Limb (tissue), 2 donors: ENCODE results near the gene GNG7.

Source experiments
- DNase-seq, 2 donors: peaks; one replicate each; pipeline ENCODE4 v3.0.0-alpha.2; 2016; ENCODE audit errors: extremely low spot score in 2 of 2

GNG7 gene

DNA sequence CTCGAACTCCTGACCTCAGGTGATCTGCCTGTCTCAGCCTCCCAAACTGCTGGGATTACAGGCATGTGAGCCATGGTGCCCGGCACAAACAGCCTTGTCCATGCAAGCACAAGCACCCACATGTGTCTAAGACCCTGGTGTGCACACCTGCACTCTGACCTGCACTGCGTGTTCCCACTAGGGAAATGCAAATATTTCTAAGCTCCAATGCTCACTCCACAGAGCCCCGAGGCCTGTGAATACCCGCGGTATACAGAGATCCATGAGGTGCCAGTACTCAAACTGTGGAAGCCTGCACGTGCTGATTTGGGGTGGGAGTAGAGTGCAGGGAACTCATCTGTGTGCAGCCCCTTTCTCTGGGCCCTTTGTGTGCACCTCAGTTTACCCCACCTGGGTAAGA is 211.8 kb downstream of the GNG7 start:
- no peak for DNase-seq

DNA sequence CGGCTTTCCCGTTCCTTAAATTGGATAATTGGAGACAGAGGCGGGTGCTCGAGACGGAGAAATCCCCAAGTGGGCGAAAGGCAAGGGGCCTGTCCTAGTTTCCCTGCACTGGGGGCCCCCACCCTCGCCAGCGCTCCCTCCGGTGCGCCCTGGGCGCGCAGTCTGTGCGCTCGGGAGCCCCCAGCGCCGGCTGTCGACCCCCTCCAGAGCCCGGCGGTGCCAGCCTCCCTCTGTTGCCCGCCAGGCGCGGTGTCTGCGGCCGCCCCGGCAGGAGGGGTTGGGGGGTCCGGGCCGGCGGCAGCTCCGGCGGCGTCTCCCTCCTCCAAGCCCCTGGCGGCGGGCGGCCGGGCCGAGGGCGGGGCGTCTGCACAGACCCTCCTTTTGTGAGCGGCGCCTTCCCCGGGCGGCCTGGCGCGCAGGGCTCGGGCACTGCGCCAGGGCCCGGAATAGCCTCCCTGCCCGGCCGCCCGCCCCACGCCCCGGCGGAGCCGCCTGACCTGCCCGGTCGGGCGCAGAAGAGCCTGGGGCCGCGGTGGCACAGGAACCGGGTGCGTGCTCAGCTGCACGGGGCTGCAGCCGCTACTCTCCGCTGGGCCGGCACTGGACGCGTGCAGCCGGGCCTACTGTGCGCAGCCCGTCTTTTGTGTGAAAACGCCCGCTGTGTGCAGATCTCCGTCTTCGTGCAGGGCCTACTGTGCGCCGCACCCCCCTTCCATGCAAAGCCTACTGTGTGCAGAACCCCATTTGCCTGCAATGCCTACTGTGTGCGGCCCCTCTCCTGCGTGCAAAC is 213.4 kb downstream of the GNG7 start:
- peak in 1 of 2 donors; percentile 81 for DNase-seq

DNA sequence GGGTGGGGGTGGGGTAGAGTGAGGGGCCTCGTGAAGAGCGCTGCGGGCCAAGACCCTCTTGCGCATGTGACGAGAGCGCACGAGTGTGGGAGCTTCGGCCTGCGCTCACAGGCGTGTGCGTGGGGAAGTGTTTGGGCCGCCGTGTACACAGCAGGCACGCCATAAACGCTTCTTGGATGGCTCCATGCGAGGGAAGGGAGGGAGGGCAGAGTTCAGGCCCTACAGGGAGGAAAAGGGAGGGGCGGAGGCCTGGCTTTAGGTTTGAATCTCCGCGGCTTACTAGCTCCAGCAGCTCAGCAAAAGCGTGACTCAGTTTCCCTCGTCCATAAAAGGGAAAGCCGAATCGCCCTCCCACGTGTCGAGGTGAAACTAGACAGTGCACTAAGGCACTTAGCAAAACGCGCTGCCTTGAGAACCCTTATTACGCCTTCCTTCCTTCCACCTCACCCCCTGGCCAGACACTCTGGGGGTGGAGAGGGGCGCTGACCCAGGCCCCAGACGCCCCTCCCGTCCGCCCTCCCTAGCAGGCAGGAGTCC is 214.0 kb downstream of the GNG7 start:
- DNase-seq = no peak

DNA sequence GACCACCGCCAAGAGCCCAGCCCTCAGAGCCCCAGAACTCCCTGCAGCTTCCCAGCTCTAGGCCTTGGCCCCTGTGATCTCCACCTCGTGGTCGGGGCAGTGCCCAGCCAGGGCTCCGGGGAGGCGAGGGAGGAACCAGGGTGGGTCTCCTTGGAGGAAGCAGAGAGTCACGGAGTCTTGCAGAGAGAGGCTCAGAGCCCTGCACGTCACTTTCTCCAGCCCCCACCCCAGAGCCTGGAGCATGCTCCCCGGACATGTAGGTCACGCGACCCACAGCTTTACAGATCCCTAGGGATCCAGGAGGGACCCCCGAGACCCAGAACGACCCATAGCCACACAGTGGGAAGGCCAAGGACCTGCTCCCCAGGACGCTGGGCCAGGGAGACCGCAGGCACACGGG is 214.7 kb downstream of the GNG7 start:
- DNase-seq = no peak

DNA sequence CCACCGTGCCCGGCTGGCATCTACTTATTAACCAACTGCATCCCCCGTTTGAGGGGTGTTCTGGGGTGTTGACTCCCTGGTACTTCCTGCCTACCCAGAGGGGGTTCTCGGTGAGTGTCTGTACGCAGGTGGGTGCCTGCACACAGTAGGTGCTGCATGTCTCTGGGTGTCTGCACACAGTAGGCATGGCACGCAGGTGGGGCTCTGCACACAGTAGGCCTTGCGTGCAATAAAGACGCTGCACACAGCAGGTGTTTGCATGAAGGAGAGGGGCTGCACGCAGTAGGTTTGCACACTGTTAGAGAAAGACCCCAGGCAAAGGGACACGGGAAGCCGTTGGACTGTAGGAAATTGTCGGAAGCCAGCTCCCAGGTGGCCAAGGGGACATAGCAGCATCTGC is 215.4 kb downstream of the GNG7 start:
- DNase-seq = no peak

DNA sequence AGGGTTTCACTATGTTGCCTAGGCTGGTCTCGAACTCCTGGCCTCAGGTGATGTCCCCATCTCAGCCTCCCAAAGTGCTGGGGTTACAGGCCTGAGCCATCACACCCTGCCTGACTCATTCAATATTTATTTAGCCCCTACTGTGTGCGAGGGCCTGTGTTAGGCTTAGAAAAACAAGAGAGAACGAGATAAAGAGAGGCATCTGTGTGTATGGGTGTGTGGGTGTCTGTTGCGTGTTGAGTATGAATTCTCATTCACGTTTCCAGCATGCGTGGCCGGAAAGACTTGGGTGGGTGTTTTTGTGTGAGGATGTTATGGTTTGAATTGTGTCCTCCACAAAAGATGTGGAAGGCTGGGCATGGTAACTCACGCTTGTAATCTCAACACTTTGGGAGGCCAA is 217.1 kb downstream of the GNG7 start:
- no peak for DNase-seq

DNA sequence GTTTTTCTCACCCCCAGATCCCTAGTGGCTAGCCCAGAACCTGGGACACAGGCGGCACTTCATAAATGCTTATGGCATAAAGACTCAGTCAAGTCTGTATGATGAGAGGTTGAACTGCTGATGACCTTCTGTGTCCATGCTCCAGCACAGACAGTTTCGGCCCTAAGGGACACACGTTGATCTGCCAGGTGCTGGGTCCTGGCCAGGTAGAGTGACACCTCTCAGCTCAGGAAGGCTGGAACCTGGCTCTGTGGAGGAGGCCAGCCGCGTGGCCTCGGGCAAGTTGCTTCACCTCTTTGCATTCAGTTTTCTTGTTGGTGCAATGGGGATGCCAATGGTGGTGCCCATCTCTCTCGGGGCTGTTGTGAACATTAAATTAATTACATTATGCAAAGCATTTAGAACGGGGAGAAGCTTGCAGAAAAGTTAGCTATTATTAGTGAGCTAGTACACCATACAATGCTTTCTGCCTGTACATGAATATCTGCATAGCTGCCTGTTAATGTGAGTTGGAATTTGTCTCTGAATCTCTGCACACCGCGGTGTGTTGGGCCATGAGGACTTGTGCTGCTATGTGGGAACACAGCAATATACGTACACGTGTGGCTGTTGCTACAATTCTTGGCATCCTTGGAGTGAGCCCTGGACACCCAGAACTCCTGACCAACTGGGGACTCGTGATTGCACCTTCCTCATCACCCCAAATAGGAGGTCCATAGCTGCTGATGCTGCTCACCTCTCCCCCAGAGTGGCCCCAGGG is 218.1 kb downstream of the GNG7 start:
- DNase-seq = no peak

DNA sequence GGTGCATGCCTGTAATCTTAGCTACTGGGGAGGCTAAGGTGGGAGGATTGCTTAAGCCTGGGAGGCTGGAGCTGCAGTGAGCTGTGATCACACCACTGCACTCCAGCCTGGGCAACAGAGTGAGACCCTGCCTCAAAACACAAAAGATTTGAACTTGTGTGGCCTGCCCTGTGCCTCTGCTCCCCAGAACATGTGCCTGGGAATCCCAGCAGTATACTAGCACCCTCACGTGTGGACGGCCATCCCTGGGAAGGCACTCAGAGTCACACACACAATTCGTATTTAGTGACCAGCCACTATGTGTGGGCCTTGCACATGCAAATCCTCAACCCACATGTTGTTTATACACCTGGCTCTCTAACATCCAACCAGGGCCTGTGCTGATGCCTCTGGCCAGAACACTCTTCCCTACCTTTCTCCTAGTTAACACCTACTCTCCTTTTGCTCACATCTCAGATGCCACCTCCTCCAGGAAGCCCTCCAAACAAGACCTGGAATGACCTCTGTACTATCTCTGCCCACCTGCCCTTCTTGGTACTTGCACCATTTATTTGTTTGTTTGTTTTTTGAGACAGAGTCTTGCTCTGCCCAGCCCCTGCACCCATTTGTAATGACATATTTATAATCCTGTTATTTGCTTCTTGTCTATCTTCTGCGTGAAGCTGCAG is 218.9 kb downstream of the GNG7 start:
- no peak for DNase-seq

DNA sequence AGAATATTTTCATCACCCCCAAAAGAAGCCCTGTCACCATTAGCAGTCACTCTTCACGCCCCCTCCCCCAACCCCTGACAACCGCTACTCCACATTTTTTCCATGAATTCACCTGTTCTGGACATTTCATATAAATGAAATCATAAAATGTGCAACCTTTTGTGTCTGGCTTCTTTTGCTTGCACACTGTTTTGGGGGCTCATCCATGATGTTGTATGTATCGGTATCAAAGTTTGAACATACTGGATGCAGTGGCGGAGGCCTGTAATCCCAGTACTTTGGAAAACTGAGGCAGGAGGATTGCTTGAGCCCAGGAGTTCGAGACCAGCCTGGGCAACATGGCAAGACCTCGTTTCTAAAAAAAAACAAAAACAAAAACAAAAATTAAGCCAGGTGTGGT is 219.4 kb downstream of the GNG7 start:
- no peak for DNase-seq

DNA sequence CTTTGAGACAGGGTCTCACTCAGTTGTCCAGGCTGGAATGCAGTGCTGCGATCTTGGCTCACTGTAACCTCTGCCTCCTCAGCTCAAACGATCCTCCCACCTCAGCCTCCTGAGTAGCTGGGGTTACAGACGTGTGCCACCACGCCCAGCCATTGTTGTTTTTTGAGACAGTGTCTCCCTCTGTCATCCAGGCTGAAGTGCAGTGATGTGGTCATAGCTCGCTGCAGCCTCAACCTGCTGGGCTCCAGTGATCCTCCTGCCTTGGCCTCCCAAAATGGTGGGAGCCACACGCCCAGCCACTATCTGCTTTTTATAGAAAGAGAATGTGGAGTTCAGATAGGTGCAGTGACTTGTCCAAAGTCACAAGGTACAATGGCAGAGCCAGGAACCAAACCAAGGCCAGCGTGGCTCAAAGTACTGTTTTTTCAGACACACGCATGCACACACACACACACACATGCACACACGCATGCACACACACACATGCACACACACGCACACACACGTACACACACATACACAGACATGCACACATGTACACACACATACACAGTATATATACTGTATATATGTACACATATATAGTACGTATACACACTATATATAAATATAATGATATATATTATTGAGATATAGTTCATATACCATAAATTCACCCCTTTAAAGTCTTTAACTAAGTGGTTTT is 220.0 kb downstream of the GNG7 start:
- no peak for DNase-seq

DNA sequence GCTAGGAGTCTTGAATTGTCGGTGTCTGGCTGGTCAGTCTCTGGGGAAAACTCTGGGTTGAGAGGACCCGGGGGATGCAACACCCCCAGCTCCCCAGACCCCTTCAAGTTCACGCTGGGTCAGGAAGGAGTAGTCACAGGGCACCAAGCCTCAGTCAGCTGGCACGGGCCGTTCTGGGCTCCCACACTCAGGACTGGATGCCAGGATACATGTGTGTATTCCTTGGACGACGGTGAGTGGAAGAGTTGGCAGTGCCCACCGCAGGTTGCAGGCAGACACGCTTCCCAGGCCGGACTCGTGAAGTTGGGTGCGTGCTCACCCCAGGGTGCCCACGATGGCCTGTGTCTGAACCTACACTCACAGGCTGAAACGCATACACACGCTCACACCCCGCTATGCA is 221.0 kb downstream of the GNG7 start:
- DNase-seq = no peak

DNA sequence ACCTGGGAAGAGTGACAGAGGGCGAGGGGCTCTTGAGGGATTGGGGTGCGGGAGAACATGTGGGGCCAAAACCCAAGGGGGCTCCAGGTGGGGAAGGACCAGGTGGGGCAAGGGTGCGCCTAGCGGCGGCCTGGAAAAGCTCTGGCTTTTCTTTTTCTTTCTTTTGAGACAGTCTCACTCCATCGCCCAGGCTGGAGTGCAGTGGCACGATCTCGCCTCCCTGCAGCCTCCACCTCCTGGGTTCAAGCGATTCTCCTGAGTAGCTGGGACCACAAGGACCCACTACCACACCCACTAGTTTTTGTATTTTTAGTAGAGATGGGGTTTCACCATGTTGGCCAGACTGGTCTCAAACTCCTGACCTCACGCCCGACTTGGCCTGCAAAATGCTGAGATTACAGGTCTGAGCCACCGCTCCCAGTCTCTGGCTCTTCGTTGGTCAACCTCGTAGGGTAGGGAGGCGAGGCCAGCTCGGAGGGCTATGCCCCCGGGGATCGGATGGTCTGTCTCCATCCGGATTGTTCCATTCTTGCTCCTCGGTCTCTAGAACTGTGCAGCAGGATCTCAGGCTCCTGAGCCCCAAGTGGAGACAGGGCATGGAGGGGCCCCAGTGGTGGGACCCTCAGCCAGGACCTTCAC is 222.8 kb downstream of the GNG7 start:
- no peak for DNase-seq

DNA sequence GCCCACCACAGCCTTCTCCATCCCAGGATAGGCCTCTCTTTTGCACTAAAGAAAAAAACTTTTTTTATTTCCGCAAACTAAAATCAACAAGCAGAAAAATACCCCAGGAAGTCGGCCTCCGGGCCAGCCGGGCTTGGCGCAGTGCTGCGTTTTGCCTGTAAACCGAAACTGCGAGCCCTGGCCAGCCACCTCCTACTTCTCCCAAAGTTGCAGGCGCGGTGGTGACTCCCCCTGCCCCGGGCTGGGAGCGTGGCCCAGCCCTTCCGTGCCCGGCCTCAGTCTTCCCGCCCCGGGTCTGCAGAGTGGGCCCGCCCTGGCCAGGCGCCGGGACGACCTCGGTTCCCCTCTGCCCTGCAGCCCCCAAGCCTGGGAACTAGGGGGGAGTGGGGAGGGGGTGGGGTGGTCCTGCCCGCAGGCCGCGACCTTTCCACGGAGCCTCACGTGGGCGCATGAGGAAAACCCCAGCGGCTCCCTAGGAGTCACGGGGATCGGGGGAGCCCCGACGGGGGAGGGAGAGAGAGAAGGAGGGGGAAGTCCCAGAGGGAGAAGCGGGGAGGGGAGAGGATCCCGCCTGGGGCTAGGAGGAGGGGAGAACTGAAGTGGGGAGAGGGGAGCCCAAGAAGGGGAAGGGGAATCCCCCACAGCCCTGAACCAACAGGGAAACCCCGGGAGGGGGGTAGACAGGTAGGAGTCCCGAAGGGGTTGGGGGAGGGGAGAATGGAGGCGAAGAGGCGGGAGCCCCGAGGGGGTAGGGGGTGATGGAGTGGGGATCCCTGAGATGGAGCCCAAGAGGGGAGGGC is 223.5 kb downstream of the GNG7 start:
- peak in 1 of 2 donors; percentile 62 for DNase-seq

DNA sequence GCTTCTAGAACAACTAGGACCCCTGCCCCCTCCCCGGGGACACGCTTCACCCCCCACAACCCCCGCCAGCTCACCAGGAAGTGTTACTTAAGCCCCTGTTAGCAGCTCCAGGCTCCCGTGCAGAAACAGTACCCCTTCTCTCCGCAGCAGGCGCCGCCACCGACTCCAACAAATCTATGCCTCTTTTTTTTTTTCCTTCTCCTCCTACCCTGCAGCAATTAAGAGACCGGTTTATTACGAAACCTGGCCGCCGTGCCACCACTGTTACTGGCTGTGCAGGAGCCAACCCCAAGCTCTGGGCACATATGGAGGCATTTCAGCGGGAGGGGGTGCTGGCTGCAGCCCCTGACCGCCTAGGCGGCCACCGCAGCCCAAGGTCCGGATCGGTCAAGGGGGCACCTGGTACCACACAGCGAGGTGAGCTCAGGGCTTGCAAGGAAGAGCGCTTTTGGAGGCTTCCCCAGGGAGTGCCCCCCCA is 224.2 kb downstream of the GNG7 start:
- peak in 1 of 2 donors; percentile 72 for DNase-seq

DNA sequence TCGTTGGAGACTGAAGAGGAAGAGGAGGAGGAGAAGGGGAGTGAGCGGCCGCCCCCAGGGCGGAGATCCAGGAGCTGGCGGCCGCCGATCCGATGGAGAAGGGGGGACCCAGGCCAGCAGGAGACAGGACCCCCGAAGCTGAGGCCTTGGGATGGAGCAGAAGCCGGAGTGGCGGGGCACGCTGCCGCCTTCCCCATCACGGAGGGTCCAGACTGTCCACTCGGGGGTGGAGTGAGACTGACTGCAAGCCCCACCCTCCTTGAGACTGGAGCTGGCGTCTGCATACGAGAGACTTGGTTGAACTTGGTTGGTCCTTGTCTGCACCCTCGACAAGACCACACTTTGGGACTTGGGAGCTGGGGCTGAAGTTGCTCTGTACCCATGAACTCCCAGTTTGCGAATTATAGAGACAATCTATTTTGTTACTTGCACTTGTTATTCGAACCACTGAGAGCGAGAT is 224.7 kb downstream of the GNG7 start:
- DNase-seq = no peak

DNA sequence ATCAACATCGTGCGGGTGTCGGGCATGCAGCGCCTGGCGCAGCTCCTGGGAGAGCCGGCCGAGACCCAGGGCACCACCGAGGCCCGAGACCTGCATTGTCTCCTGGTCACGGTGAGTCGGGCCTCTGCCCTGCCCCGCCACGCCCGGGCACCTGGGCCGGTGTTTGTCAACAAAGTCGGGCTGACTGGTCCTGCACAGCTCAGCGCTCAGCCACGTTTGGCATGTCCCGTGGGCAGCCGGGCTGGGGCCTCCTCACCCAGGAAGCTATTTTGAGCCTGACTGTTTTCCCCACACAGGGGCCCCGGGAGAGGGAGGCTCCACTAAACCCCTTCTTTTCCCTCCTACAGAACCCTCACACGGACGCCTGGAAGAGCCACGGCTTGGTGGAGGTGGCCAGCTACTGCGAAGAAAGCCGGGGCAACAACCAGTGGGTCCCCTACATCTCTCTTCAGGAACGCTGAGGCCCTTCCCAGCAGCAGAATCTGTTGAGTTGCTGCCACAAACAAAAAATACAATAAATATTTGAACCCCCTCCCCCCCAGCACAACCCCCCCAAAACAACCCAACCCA is 225.3 kb downstream of the GNG7 start:
- no peak for DNase-seq

DNA sequence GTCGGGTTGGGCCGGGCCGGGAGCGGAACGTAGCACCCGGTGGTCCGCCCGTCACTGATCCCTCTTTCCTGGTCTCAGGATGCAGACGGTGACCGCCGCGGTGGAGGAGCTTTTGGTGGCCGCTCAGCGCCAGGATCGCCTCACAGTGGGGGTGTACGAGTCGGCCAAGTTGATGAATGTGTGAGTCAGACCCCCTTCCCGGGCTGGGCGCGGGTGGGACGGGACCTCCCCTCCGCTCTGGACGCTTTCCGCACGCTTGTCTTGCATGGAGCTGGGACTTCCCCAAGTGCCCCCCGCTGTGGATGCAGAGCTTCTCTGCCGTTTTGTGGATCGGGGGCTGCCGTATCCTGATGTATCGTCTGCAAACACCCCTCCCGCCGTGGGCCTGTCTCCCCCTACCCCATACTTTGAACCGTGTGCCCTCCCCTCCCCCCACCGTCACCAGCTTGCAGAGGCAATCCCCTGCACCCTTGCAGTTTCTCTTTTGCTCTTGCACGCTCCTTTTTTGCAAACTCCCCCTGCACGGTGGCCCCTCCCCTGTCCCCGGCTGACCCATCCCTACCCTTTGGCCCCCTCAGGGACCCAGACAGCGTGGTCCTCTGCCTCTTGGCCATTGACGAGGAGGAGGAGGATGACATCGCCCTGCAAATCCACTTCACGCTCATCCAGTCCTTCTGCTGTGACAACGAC is 225.9 kb downstream of the GNG7 start:
- DNase-seq = peak in 1 of 2 donors; percentile 72

DNA sequence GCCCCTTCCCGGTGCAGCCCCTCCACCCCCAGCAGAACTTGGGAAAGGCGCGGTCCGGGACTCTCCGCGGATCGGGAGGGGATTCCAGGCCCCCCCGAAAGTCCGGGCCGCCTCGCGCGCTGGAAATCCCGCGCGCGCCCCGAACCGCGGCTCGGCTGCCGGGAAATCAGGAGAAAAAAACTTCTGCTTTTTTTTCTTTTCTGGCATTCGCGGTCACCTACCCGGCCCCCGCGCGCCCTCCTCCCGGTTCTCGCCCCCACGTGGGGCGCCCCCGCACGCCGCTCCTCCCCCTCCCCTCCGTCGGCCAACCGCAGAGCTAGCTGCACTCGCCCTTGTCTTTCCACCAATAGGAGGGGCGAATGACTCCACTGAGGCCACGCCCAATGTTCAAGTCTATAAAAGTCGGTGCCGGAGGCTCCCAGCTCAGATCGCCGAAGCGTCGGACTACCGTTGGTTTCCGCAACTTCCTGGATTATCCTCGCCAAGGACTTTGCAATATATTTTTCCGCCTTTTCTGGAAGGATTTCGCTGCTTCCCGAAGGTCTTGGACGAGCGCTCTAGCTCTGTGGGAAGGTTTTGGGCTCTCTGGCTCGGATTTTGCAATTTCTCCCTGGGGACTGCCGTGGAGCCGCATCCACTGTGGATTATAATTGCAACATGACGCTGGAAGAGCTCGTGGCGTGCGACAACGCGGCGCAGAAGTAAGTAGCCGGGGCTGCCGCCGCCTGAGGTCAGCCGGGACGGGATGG is 226.6 kb downstream of the GNG7 start, which contains the start of gene GADD45B:
TSS of gene GADD45B (plus strand) at position 426 of the 749 bp plus-strand sequence. CDS start at position 658, 232 bp downstream.
- DNase-seq = peak; percentile 95 to 96
